Tibial nerve (tissue), 4 donors: ENCODE measurements around the gene CTBP2.

Experiments
- EP300 ChIP-seq, 2 donors: sonication (generic); formaldehyde crosslinking; IDR thresholded peaks; one replicate each; pipeline ENCODE4 v1.6.1; 2017; ENCODE audit warnings: antibody characterized with exemption in 2 of 2, mild to moderate bottlenecking in 1 of 2
- POLR2A ChIP-seq, 2 donors: fragments of 450-650 bp; IDR thresholded peaks; one replicate each; pipeline ENCODE4 v1.6.1; 2017; ENCODE audit warnings: antibody characterized with exemption in 2 of 2, mild to moderate bottlenecking in 2 of 2, moderate library complexity in 2 of 2
- TF ChIP-seq, protein P1 (sequence below), 5 experiments: fragments of 200-600 bp in 3 of 5; fragments of 450-650 bp in 2 of 5; sonication (generic) in 3 of 5; IDR thresholded peaks; one replicate each; pipeline ENCODE4 v1.5.1; 2016 to 2019; ENCODE audit warnings: antibody characterized with exemption in 5 of 5, mild to moderate bottlenecking in 3 of 5, moderate library complexity in 2 of 5

DNA sequence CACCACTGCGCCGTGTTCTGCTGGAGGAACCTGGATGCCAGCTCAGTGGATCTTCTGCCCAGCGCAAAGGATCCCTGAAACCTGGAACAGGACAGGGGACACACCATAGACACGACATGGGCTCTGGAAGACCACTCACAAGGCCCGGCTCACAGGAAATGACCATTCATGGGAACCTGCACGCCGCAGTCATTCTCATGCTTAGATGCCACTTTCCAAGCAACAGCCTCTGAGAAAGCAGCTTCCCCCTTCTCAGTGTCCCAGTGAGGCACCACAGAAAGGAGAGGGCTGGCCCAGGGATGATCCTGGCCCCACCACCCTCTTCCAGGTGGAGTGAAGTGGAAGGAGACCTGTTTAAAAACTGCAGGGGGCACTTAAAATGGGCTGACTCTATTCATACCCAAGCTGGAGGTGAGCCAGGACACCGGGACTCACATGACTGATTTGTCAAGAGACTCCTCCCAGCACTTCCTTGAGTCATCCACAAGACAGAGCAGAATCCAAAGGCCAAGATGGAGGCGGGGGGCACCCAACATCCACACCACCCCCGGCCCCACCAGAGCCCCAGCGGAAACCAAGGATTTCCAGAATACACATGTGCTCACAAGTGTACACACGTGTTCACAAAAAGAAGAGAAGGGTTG lies 11.2 kb downstream of the CTBP2 start:
- TF ChIP-seq, protein P1, sequence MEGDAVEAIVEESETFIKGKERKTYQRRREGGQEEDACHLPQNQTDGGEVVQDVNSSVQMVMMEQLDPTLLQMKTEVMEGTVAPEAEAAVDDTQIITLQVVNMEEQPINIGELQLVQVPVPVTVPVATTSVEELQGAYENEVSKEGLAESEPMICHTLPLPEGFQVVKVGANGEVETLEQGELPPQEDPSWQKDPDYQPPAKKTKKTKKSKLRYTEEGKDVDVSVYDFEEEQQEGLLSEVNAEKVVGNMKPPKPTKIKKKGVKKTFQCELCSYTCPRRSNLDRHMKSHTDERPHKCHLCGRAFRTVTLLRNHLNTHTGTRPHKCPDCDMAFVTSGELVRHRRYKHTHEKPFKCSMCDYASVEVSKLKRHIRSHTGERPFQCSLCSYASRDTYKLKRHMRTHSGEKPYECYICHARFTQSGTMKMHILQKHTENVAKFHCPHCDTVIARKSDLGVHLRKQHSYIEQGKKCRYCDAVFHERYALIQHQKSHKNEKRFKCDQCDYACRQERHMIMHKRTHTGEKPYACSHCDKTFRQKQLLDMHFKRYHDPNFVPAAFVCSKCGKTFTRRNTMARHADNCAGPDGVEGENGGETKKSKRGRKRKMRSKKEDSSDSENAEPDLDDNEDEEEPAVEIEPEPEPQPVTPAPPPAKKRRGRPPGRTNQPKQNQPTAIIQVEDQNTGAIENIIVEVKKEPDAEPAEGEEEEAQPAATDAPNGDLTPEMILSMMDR (IDR thresholded peaks at IDR 0.05) = no peak
- no peak for TF ChIP-seq POLR2A (IDR thresholded peaks at IDR 0.05)
- no peak for TF ChIP-seq EP300 (IDR thresholded peaks at IDR 0.05)
